ENCODE results near the gene CASZ1.

Gene CASZ1

DNA sequence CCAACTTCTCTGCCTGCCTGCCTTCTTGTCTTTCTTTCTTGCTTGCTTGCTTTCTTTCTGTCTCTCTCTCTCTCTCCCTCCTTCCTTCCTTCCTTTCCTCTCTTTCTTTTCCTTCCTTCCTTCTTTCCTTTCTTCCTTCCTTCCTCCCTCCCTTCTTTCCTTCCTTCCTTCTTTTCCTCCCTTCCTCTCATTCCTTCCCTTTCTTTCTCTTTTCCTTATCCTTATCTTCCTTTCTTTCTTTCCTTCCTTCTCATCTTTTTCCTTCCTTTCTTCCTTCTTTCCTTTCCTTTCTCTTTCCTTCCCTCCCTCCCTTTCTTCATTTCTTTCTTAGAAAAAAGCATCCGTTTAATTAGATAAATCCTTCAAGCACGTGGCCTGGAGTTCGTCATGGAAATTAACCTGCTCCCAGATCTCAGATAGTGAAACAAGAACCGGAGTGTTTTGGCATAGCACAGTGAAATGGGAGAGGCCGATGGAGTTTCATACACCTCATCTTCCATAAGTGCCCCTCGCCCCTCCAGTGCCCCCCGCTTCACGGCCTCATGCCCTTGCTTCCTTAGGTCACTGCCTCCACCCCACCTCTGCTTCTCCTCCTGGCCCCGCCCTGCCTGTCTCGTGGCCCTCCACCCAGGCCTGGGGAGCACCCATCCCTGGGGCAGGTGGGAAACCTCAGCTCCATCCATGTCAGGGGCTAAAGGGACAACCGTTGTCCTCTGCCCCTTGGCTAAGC lies 11.3 kb downstream of the CASZ1 start:
- in situ Hi-C loops (cut with HindIII; ENCODE audit: low sequenced_read_pairs) = loop anchor here (5.0 kb wide), 1 partner anchor 73 kb away; no protein-coding TSS in a partner anchor
- TF ChIP-seq, protein P1, sequence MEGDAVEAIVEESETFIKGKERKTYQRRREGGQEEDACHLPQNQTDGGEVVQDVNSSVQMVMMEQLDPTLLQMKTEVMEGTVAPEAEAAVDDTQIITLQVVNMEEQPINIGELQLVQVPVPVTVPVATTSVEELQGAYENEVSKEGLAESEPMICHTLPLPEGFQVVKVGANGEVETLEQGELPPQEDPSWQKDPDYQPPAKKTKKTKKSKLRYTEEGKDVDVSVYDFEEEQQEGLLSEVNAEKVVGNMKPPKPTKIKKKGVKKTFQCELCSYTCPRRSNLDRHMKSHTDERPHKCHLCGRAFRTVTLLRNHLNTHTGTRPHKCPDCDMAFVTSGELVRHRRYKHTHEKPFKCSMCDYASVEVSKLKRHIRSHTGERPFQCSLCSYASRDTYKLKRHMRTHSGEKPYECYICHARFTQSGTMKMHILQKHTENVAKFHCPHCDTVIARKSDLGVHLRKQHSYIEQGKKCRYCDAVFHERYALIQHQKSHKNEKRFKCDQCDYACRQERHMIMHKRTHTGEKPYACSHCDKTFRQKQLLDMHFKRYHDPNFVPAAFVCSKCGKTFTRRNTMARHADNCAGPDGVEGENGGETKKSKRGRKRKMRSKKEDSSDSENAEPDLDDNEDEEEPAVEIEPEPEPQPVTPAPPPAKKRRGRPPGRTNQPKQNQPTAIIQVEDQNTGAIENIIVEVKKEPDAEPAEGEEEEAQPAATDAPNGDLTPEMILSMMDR (IDR thresholded peaks at IDR 0.05; ENCODE audit: low read depth, low read length, missing control alignments) = no peak
- no peak for DNase-seq (ENCODE audit: low read depth)

DNA sequence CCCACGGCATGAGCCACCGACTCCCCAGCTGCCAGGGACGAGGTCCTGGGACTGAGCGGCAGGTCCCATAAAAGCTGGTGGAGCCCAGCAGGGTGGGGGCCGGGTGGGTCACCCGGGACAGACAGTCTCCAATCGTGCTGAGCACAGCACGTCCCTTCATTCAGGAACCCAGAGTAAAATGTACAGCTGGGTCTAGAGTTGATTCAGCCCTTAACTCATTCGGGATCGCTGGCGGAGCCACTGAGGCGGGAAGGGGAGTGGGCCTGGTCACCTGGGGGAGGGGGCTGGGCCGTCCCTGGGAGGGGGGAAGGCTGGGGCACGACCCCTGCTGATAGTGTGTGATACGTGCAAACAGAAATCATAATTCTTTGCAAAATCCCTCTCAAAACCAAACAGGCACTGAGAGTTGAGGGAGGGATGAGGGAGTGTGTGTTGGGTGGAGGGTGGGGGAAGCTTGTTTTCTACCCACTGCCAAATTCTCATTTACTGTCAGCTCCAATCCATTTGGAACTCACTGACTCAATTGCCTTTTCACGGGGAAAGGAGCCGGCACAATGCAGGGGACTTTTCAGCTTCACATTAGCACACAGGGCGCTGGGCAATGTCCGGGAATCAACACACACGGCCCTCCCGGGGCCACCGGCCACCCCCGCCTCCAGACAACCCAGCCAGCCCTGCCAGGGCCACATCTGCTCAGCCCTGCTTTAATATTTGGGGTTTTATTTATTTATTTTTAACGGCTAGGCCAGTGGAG lies 13.8 kb downstream of the CASZ1 start:
- DNase-seq (ENCODE audit: low read depth) = no peak
- no peak overlapping the region for H3K4me3 ChIP-seq (ENCODE audit: low read depth, low read length)
- TF ChIP-seq, protein P1 (IDR thresholded peaks at IDR 0.05; ENCODE audit: low read depth, low read length, missing control alignments) = no peak
- in situ Hi-C loops (cut with HindIII; ENCODE audit: low sequenced_read_pairs) = loop anchor here (5.0 kb wide), 1 partner anchor 70 kb away; no protein-coding TSS in a partner anchor

More for the DNA sequence above, 11.3 kb downstream of the CASZ1 start:
- no peak overlapping the region for H3K4me3 ChIP-seq (ENCODE audit: low read depth, low read length)

DNA sequence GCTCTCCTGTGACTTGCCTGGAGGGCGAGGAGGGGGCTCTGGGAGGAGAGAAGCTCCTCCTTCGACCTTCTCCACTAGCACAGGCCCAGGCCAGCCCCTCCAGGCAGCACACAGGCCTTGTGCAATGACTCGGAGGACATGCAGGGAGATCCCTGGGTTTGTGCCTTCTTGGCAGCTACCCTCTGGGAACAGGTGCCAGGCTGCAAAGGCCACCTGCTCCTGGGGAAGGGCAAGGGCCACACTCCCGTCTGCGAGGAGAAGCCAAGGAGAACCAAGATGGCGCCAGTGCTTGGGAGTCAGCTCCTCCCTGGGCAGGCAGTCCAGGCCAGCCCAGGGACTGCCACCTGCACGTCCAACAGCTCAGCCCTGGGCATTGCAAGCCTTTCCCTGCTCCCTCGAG lies 15.3 kb downstream of the CASZ1 start:
- in situ Hi-C loops (cut with HindIII; ENCODE audit: low sequenced_read_pairs) = loop anchor here (5.0 kb wide), 1 partner anchor 69 kb away; no protein-coding TSS in a partner anchor
- TF ChIP-seq, protein P1 (IDR thresholded peaks at IDR 0.05; ENCODE audit: low read depth, low read length, missing control alignments) = no peak
- no peak for DNase-seq (ENCODE audit: low read depth)
- no peak overlapping the region for H3K4me3 ChIP-seq (ENCODE audit: low read depth, low read length)

DNA sequence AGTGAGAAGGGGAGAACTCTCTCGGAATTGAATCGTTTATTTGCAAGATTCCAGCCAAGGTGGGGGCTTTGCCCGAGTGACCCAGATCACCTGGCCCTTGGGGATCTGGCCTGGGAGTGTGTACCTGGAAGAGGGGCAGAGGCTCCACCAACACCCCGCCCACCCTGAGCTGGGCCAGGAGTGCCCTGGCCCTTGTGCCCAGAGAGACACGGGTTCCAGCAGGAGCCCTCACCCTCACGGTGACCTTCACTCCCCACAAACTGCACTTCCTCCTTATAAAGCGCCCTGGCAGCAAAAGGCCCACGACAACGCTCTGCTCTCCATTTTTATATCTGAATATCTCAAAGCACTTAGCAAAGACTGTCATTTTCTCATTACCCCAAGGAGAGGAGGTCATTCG lies 16.6 kb downstream of the CASZ1 start:
- in situ Hi-C loops (cut with HindIII; ENCODE audit: low sequenced_read_pairs) = loop anchor here (5.0 kb wide), 1 partner anchor 68 kb away; no protein-coding TSS in a partner anchor
- H3K4me3 ChIP-seq (ENCODE audit: low read depth, low read length) = no peak overlapping the region
- TF ChIP-seq, protein P1 (IDR thresholded peaks at IDR 0.05; ENCODE audit: low read depth, low read length, missing control alignments) = no peak
- no peak for DNase-seq (ENCODE audit: low read depth)

DNA sequence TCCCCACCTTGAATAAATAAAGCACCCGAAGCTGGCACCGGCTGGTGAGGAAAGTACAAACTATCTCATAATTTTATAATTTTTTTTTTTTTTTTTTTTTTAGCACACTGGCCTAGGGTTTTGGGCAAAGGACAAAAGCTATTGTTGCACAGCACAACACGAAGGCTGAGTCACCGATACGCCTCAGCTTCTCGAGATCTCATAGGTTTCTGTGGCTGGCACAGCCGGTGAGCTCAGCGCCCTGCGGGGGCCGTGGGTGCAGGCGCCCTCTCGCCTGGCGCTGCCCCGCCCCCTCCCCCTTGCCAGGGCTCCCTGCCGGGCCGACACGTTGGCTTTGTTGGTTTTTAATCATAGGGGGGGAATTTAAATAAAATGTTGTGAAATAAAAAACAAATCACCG lies 17.2 kb downstream of the CASZ1 start:
- DNase-seq (ENCODE audit: low read depth) = no peak
- TF ChIP-seq, protein P1 (IDR thresholded peaks at IDR 0.05; ENCODE audit: low read depth, low read length, missing control alignments) = no peak
- H3K4me3 ChIP-seq (ENCODE audit: low read depth, low read length) = no peak overlapping the region
- in situ Hi-C loops (cut with HindIII; ENCODE audit: low sequenced_read_pairs) = no loop called here

DNA sequence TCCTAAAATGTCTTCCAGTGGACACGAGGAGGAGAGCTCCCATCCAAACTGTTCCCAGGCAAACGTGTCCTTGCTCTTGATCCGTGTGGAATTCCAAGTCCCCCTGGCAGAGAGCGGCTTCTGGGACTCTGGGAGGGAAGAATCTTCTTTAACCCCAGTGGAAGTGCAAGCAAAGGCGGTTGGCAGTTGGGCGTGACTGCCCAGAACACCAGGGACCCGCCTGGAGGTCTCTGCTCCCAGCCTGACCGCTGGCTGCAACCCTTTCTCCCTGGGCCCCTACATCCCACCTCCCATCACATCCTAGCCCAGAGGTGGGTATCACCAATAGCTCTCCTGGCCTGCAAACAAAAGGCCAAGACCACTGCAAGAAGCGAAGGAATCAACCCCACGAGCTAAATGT lies 17.8 kb downstream of the CASZ1 start:
- in situ Hi-C loops (cut with HindIII; ENCODE audit: low sequenced_read_pairs) = no loop called here
- DNase-seq (ENCODE audit: low read depth) = no peak
- TF ChIP-seq, protein P1 (IDR thresholded peaks at IDR 0.05; ENCODE audit: low read depth, low read length, missing control alignments) = no peak
- H3K4me3 ChIP-seq (ENCODE audit: low read depth, low read length) = no peak overlapping the region

Measured in astrocyte of the cerebellum (primary cell).